ENCODE results near the gene KCNJ15. TPM values are rescaled to one million over a fixed set of nuclear protein-coding genes. Genes with fewer than 3 reads are reported as not detected.

Gene KCNJ15
- total RNA-seq (2012; rRNA removed) (under 0.01 TPM in 2 replicates), polyA plus RNA-seq (2012; rRNA removed) (0.07 TPM in 1 of 2 replicates, not detected in the other), Bru-seq, nascent RNA (percentile 2 among the genes with signal in this experiment), BruChase-seq, experiment 1, labeled RNA remaining after a 6-hour chase (not detected), BruChase-seq, experiment 2, labeled RNA remaining after a 2-hour chase (percentile 4 among the genes with signal in this experiment)
- not detected in 2 replicates for polyA plus RNA-seq (2012; cell fraction: cytosol; rRNA removed)
- polyA plus RNA-seq (2012; cell fraction: nucleus; rRNA removed; ENCODE audit: low replicate concordance): 0.11 TPM in 1 of 2 replicates, not detected in the other
- long read RNA-seq: 0 reads

- Histone ChIP-seq H4K5ac (ENCODE audit: low read depth, low read length) (no peak within 1 kb of the TSS), H2AFZ (replicated peaks; ENCODE audit: low read length, poor library complexity) (no peak within 1 kb of the TSS), H3K4ac (ENCODE audit: low read depth, low read length) (no peak within 1 kb of the TSS), H2BK120ac (ENCODE audit: low read depth, low read length) (no peak within 1 kb of the TSS), H4K91ac (ENCODE audit: insufficient read depth, low read depth, low read length) (no peak within 1 kb of the TSS), H3K9me1 (ENCODE audit: insufficient read depth, low read length) (peaks cover 3% of the 10 kb centered on the region; the same call in 1 of the 2 replicates), H3K18ac (ENCODE audit: low read depth, low read length) (no peak within 1 kb of the TSS), H4K20me1 (ENCODE audit: insufficient read depth, low read length) (no peaks in the 10 kb centered on the region), H2AK5ac (ENCODE audit: low read depth, low read length) (no peak within 1 kb of the TSS), H3K27ac (ENCODE audit: insufficient read depth, low read length) (no peak within 1 kb of the TSS), H2BK5ac (ENCODE audit: low read depth, low read length, poor library complexity, severe bottlenecking) (no peak within 1 kb of the TSS), H3K9me3 (ENCODE audit: control insufficient read depth, insufficient read depth, low read length) (no peaks in the 10 kb centered on the region), H3K79me1 (ENCODE audit: low read depth in 1 of 2, low read length in 2 of 2) (no peaks in the 10 kb centered on the region), H3K14ac (replicated peaks; ENCODE audit: low read depth, low read length) (no peak within 1 kb of the TSS), H3K4me3 (ENCODE audit: insufficient read depth, low read depth, low read length) (no peak within 1 kb of the TSS), H3K56ac (ENCODE audit: extremely low read depth, insufficient read depth, low read length) (no peak within 1 kb of the TSS), H3K27me3 (ENCODE audit: control insufficient read depth, insufficient read depth, low read length) (no peaks in the 10 kb centered on the region), H3K23ac (ENCODE audit: low read depth, low read length) (no peak within 1 kb of the TSS), H2BK20ac (ENCODE audit: low read depth, low read length) (no peak within 1 kb of the TSS), H3K4me2 (ENCODE audit: low read depth, low read length) (no peak within 1 kb of the TSS), H3K36me3 (ENCODE audit: control insufficient read depth, insufficient read depth, low read length) (no peaks in the 10 kb centered on the region), H4K8ac (ENCODE audit: low read depth in 2 of 2, low read length in 2 of 2) (no peak within 1 kb of the TSS), H2BK15ac (ENCODE audit: low read depth, low read length) (no peak within 1 kb of the TSS), H3K4me1 (ENCODE audit: control insufficient read depth, insufficient read depth, low read length) (peaks cover 7% of the 10 kb centered on the region), H2AK9ac (replicated peaks; ENCODE audit: low read depth, low read length, poor library complexity) (no peak within 1 kb of the TSS), H3K9ac (ENCODE audit: low read depth, low read length) (no peak within 1 kb of the TSS)
- intact Hi-C loops (cut with micrococcal nuclease): no loop called here
- ChIA-PET POLR2A (ENCODE audit: unreplicated experiment) (no interaction called here), CTCF (interaction anchor here (0.6 kb wide), 1 partner anchor 85 kb away, joined by 3 read pairs; no protein-coding TSS in a partner anchor)
- DNase-seq (no peak), ATAC-seq (ENCODE audit: low read depth) (no peak)
- dilution Hi-C loops (cut with HindIII; ENCODE audit: low sequenced_read_pairs, unreplicated experiment): no loop called here
- no TSS peak for BruUV-seq (replicated peaks)
- no CpG with 5 or more reads among the region's 5 CpGs for WGBS, 2 experiments (ENCODE audit: extremely low coverage in 2 of 2, insufficient read length in 1 of 2)
- in situ Hi-C loops (cut with MboI; ENCODE audit: low sequenced_read_pairs): no loop called here
- TF ChIP-seq RAD21 (IDR thresholded peaks at IDR 0.05; ENCODE audit: low read length) (no peak), CTCF (conservative IDR thresholded peaks at IDR 0.05; ENCODE audit: low read depth, low read length) (no peak), NFE2L2 (IDR thresholded peaks at IDR 0.05; ENCODE audit: low read depth, low read length) (no peak), BHLHE40 (IDR thresholded peaks at IDR 0.05; ENCODE audit: low read depth, low read length) (no peak), POLR2A (IDR thresholded peaks at IDR 0.05; ENCODE audit: low read depth, low read length) (no peak), USF2 (IDR thresholded peaks at IDR 0.05; ENCODE audit: low read depth, low read length) (no peak), FOS (IDR thresholded peaks at IDR 0.05; ENCODE audit: low read depth, low read length) (no peak), CEBPB (IDR thresholded peaks at IDR 0.05; ENCODE audit: low read depth, low read length) (no peak), CHD1 (IDR thresholded peaks at IDR 0.05; ENCODE audit: low read depth, low read length) (no peak), MAZ (IDR thresholded peaks at IDR 0.05; ENCODE audit: borderline replicate concordance, low read depth, low read length) (no peak), SMC3 (IDR thresholded peaks at IDR 0.05; ENCODE audit: low read depth, low read length) (no peak), RCOR1 (IDR thresholded peaks at IDR 0.05; ENCODE audit: insufficient replicate concordance, low read length) (no peak), MXI1 (IDR thresholded peaks at IDR 0.05; ENCODE audit: borderline replicate concordance, low read depth, low read length) (no peak), MAFK (IDR thresholded peaks at IDR 0.05; ENCODE audit: low read depth, low read length) (no peak)
Observed at GRCh38 chr21:38256599-38257302, at the start of gene KCNJ15. Gene KCNJ15, plus strand, starts transcription at chr21:38256991. Its CDS starts 42,271 bp downstream, at chr21:38299262.

Measured in IMR-90 (cell line).